ENCODE results near the gene KCND2.

The KCND2 gene

DNA sequence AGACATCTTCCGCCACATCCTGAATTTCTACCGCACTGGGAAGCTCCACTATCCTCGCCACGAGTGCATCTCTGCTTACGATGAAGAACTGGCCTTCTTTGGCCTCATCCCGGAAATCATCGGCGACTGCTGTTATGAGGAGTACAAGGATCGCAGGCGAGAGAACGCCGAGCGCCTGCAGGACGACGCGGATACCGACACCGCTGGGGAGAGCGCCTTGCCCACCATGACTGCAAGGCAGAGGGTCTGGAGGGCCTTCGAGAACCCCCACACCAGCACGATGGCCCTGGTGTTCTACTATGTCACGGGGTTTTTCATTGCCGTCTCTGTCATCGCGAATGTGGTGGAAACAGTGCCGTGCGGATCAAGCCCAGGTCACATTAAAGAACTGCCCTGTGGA, 1.9 kb downstream of the KCND2 start:
- TF ChIP-seq, protein P1, sequence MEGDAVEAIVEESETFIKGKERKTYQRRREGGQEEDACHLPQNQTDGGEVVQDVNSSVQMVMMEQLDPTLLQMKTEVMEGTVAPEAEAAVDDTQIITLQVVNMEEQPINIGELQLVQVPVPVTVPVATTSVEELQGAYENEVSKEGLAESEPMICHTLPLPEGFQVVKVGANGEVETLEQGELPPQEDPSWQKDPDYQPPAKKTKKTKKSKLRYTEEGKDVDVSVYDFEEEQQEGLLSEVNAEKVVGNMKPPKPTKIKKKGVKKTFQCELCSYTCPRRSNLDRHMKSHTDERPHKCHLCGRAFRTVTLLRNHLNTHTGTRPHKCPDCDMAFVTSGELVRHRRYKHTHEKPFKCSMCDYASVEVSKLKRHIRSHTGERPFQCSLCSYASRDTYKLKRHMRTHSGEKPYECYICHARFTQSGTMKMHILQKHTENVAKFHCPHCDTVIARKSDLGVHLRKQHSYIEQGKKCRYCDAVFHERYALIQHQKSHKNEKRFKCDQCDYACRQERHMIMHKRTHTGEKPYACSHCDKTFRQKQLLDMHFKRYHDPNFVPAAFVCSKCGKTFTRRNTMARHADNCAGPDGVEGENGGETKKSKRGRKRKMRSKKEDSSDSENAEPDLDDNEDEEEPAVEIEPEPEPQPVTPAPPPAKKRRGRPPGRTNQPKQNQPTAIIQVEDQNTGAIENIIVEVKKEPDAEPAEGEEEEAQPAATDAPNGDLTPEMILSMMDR (conservative IDR thresholded peaks at IDR 0.05; ENCODE audit: low read depth, low read length), result no peak
- H3K4me3 ChIP-seq (ENCODE audit: low read length), result no peak overlapping the region

DNA sequence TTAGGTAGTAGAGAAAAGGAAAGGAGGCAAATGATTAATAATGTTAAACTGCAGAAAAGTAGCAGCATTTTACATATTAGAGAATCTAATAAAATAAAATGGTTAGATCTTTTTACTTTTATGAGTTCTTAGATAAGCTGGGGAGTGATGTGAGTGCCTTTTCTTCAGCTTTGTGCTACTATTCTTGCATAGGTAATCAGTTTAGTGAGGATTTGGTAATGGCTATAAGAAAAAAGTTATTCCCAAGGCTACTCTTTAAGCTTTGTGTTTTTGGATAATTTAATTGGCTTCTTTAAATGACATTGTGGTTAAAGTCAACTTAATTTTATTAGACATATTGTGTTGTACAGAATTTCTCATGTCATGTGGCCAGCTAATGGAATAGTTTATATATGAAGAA, 3.7 kb downstream of the KCND2 start:
- no peak overlapping the region for H3K4me3 ChIP-seq (ENCODE audit: low read length)
- DNase-seq (ENCODE audit: low read depth), result no peak
- TF ChIP-seq, protein P1 (conservative IDR thresholded peaks at IDR 0.05; ENCODE audit: low read depth, low read length), result no peak

More for the DNA sequence above, 1.9 kb downstream of the KCND2 start:
- no peak for DNase-seq (ENCODE audit: low read depth)

DNA sequence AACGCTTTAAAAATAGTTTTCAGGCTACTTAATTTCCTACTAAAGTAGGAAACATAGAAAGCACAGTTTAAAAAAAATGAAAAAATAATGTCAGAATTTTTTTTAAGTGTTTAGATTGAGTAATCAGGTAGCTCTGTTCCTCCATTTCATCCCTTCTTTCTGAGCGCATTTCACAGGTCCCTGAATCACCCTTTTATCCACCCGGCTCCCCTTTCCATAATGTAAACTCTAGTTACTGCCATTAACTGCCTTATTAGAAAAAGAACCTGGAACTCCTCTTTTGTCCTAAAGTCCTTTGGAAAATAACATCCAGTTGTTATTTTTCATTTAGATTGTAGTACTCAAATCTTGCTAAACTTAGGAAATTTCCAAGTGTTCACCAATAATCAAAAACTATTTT, 5.8 kb downstream of the KCND2 start:
- DNase-seq (ENCODE audit: low read depth), result no peak
- TF ChIP-seq, protein P1 (conservative IDR thresholded peaks at IDR 0.05; ENCODE audit: low read depth, low read length), result no peak
- no peak overlapping the region for H3K4me3 ChIP-seq (ENCODE audit: low read length)

DNA sequence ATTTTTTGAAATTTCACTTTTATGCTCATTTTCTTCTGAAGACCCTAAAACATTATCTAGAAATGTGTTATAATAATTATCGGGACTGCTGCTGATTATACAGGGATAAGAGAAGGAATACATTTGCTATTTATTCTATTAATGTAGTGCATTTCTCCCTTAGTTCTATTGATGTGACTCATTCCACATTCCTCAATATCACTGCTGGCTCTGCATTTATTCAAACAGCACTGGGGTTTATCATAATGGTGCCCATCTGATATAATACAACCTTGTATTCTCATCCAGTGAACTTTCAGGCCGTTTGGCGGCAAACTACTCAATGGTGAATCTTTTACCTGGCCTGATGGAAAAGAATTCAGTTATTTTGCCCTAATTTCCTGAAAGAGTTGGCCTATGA, 7.8 kb downstream of the KCND2 start:
- no peak for DNase-seq (ENCODE audit: low read depth)
- TF ChIP-seq, protein P1 (conservative IDR thresholded peaks at IDR 0.05; ENCODE audit: low read depth, low read length), result no peak
- no peak overlapping the region for H3K4me3 ChIP-seq (ENCODE audit: low read length)

DNA sequence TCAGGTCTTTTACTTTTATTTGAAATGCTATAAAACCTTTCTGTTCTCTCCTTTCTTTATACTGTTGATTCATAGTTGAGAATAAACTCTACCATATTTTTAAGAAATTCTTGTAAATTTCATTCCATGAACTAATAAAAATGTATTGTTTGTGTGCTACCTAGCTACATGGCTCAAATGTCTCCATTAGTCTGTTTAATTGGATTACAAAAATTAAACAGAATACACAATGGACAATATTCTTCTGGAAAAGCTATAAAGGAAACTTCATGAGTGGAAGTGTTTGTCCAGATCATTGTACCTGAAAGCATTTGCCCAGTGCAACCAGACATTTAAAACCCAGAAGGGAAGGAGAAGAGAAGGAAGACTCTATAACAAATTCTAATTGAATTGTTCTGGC, 20.1 kb downstream of the KCND2 start:
- no peak for DNase-seq (ENCODE audit: low read depth)
- TF ChIP-seq, protein P1 (conservative IDR thresholded peaks at IDR 0.05; ENCODE audit: low read depth, low read length), result no peak
- no peak overlapping the region for H3K4me3 ChIP-seq (ENCODE audit: low read length)

DNA sequence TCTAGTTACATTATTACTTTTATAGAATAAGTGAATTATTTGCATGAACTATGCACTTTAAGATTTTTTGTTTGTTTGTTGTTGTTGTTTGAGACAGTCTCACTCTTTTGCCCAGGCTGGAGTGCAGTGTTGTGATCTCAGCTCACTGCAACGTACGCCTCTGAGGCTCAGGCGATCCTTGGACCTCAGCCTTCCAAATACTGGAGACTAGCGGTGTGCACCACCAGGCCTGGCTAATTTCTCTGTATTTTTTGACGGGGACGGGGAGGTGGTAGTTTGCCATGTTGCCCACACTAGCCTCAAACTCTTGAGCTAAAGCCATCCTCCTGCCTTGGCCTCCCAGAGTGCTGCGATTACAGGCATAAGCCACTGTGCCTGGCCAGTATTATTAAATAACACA, 29.2 kb downstream of the KCND2 start:
- no peak overlapping the region for H3K4me3 ChIP-seq (ENCODE audit: low read length)
- TF ChIP-seq, protein P1 (conservative IDR thresholded peaks at IDR 0.05; ENCODE audit: low read depth, low read length), result no peak
- DNase-seq (ENCODE audit: low read depth), result no peak

DNA sequence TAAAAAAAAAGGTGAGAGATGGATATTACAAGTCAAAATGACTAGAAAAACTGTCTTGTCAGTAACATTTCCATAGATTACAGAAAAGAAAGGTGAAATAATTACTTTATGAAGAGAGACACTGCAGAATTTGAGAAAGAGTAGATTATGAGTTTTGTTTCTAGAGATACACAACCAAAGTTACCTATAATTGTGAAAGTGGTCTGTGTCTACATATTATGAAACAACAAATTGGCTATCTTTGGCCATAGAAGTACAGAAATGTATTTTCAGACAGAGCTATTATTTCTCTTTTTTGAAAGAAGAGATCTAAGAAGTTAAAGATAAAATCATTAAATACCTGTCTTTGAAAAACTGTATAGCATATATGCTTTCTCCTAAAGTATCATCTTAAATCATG, 30.1 kb downstream of the KCND2 start:
- H3K4me3 ChIP-seq (ENCODE audit: low read length), result no peak overlapping the region
- no peak for DNase-seq (ENCODE audit: low read depth)
- TF ChIP-seq, protein P1 (conservative IDR thresholded peaks at IDR 0.05; ENCODE audit: low read depth, low read length), result no peak
